ENCODE results near the gene CCL27. TPM values are rescaled to one million over a fixed set of nuclear protein-coding genes. Genes with fewer than 3 reads are reported as not detected.

CCL27 gene
- total and polyA plus RNA-seq, 7 donors: 0.63 TPM; not detected in 6

GRCh38 chr9:34665381-34666250 lies 3.2 kb upstream of the CCL27 start:
- Histone ChIP-seq H3K9me3 (no peaks in the 10 kb centered on the region), H3K27ac (peak overlapping the region; percentile 96 to 100 (median 100)), H3K4me1 (peaks cover 0 to 25% (median 19%) of the 10 kb centered on the region in 4 donors), H3K27me3 (no peaks in the 10 kb centered on the region), H3K4me3 (peak overlapping the region; percentile 72 to 81 (median 78)), H3K36me3 (peaks cover 0 to 29% (median 3%) of the 10 kb centered on the region in 4 donors)
- TF ChIP-seq POLR2A (IDR thresholded peaks at IDR 0.05) (peak; percentile 92 to 94), POLR2AphosphoS5 (IDR thresholded peaks at IDR 0.05) (peak; percentile 90 to 99 (median 98)), EP300 (IDR thresholded peaks at IDR 0.05) (peak in 2 of 4 donors; percentile 10 to 48)
- TF ChIP-seq, protein P1, sequence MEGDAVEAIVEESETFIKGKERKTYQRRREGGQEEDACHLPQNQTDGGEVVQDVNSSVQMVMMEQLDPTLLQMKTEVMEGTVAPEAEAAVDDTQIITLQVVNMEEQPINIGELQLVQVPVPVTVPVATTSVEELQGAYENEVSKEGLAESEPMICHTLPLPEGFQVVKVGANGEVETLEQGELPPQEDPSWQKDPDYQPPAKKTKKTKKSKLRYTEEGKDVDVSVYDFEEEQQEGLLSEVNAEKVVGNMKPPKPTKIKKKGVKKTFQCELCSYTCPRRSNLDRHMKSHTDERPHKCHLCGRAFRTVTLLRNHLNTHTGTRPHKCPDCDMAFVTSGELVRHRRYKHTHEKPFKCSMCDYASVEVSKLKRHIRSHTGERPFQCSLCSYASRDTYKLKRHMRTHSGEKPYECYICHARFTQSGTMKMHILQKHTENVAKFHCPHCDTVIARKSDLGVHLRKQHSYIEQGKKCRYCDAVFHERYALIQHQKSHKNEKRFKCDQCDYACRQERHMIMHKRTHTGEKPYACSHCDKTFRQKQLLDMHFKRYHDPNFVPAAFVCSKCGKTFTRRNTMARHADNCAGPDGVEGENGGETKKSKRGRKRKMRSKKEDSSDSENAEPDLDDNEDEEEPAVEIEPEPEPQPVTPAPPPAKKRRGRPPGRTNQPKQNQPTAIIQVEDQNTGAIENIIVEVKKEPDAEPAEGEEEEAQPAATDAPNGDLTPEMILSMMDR (IDR thresholded peaks at IDR 0.05): no peak
- intact Hi-C loops (cut with DNase I): loop anchor here (2.0 to 10.0 kb wide), 4 partner anchors 35 to 1079 kb away; partner anchors contain the start of genes DNAJB5, GBA2, RGP1 and RPP25L
- WGBS, 2 donors: 1 to 3% methylated on average over 55 of the region's 55 CpGs
- DNase-seq: peak; percentile 99

- peaks cover 0 to 25% (median 19%) of the 10 kb centered on the region in 4 donors for H3K4me1 ChIP-seq
- no peaks in the 10 kb centered on the region for H3K9me3 ChIP-seq
- H3K27ac ChIP-seq: peak overlapping the region; percentile 96 to 100 (median 100)
- H3K4me3 ChIP-seq: peak overlapping the region; percentile 72 to 81 (median 78)
- H3K36me3 ChIP-seq: peaks cover 0 to 35% (median 7%) of the 10 kb centered on the region in 4 donors
- WGBS, 2 donors: 1 to 2% methylated on average over 26 of the region's 26 CpGs
- DNase-seq: no peak
- intact Hi-C loops (cut with DNase I): loop anchor here (2.0 to 10.0 kb wide), 4 partner anchors 36 to 1080 kb away; partner anchors contain the start of genes DNAJB5, GBA2, RGP1 and RPP25L
- TF ChIP-seq POLR2A (IDR thresholded peaks at IDR 0.05) (peak in 1 of 2 donors; percentile 9), POLR2AphosphoS5 (IDR thresholded peaks at IDR 0.05) (peak in 1 of 4 donors; percentile 15)
- TF ChIP-seq, protein P1 (IDR thresholded peaks at IDR 0.05): no peak
- no peaks in the 10 kb centered on the region for H3K27me3 ChIP-seq
Observed at GRCh38 chr9:34665067-34665380, 2.6 kb upstream of the CCL27 start.

DNA sequence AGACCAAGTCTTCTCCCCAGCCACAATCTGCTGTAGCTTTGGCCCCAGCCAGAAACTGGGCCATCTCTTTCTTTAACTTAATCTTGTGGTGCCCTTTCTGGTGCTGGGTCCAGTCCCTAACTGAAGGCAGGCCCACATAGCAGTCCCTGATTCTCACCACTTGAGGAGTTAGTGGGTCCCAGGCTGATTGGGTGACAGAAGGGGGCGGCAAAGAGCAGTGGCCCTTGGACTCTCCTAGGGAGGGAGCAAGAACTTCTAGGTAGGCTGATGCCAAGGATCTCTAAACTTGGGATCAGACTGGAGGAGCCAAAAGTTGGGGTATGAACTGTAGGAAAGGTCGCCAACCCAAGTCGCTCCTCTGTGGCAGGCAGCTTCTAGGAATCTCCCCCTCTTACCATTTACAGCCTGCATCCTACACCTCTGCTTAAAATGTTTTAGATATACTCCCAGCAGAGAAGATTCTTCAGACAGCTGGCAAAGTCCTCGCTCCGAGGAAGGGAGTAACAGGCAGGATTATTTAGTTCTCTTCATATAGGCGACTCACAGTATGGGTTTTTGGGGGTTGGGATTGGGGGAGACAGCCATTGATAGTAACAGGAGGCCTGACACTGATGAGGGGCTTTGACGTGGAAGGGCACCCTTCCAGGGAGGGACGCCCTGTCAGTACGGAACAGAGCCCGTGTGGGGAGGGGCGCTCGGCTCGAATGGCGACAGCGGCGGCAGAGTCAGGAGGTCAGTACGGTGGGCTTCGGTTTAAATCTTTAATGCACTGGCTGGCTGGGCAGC lies 2.0 kb upstream of the CCL27 start:
- Histone ChIP-seq H3K36me3 (peaks cover 0 to 38% (median 9%) of the 10 kb centered on the region in 4 donors), H3K9me3 (no peaks in the 10 kb centered on the region), H3K27me3 (no peaks in the 10 kb centered on the region), H3K4me1 (peaks cover 0 to 25% (median 19%) of the 10 kb centered on the region in 4 donors), H3K27ac (peak overlapping the region; percentile 96 to 100 (median 100)), H3K4me3 (peak overlapping the region; percentile 72 to 81 (median 78))
- WGBS, 2 donors: 7 to 13% methylated on average over 18 of the region's 18 CpGs
- intact Hi-C loops (cut with DNase I): loop anchor here (2.0 to 10.0 kb wide), 4 partner anchors 36 to 1080 kb away; partner anchors contain the start of genes DNAJB5, GBA2, RGP1 and RPP25L
- no peak for TF ChIP-seq EP300 (IDR thresholded peaks at IDR 0.05)
- TF ChIP-seq, protein P1 (IDR thresholded peaks at IDR 0.05): peak; percentile 58 to 92 (median 77)
- peak in 3 of 4 donors; percentile 5 to 39 (median 27) for TF ChIP-seq POLR2AphosphoS5 (IDR thresholded peaks at IDR 0.05)
- TF ChIP-seq POLR2A (IDR thresholded peaks at IDR 0.05): no peak
- peak; percentile 90 for DNase-seq

GRCh38 chr9:34663303-34663605 lies 797 bp upstream of the CCL27 start:
- Histone ChIP-seq H3K27me3 (no peaks in the 10 kb centered on the region), H3K9me3 (no peaks in the 10 kb centered on the region), H3K4me3 (no peak overlapping the region), H3K27ac (no peak overlapping the region), H3K36me3 (peaks cover 0 to 39% (median 9%) of the 10 kb centered on the region in 4 donors), H3K4me1 (peaks cover 0 to 25% (median 19%) of the 10 kb centered on the region in 4 donors)
- intact Hi-C loops (cut with DNase I): loop anchor here (10.0 kb wide), 1 partner anchor 1082 kb away; the partner anchor contains the start of genes GBA2 and RGP1
- TF ChIP-seq, protein P1 (IDR thresholded peaks at IDR 0.05): no peak
- DNase-seq: no peak
